Ectodermal cell (in vitro differentiated cells): Measurements from ENCODE around the gene ATP13A4.

Source experiments
- H3K27ac ChIP-seq: 2 replicates; pipeline ENCODE4 v1.7.0; 2013; ENCODE audit warnings: mild to moderate bottlenecking, low read depth, low read length; ENCODE audit not compliant: insufficient read depth, poor library complexity, severe bottlenecking
- H3K27me3 ChIP-seq: 2 replicates; pipeline ENCODE4 v1.7.0; 2013; ENCODE audit warnings: mild to moderate bottlenecking, low read length; ENCODE audit not compliant: insufficient read depth, control insufficient read depth, poor library complexity, severe bottlenecking
- H3K36me3 ChIP-seq: one replicate; pipeline ENCODE4 v1.7.0; 2013; ENCODE audit warnings: low read length; ENCODE audit not compliant: control insufficient read depth, insufficient read depth
- H3K4me1 ChIP-seq: one replicate; pipeline ENCODE4 v1.7.0; 2013; ENCODE audit warnings: low read length; ENCODE audit not compliant: control insufficient read depth, insufficient read depth
- H3K4me3 ChIP-seq: 2 replicates; pipeline ENCODE4 v1.7.0; 2013; ENCODE audit warnings: low read depth, low read length, control low read depth; ENCODE audit not compliant: insufficient read depth
- H3K9me3 ChIP-seq: 2 replicates; pipeline ENCODE4 v1.7.0; 2013; ENCODE audit warnings: mild to moderate bottlenecking, low read length, moderate library complexity; ENCODE audit not compliant: control insufficient read depth
- WGBS, 2 experiments: methylation state at CpG; one replicate each; pipeline ENCODE4 v1.1.7; 2013; ENCODE audit warnings: missing lambda C conversion rate in 2 of 2; 5-methylcytosine and 5-hydroxymethylcytosine counted together

Gene ATP13A4

DNA sequence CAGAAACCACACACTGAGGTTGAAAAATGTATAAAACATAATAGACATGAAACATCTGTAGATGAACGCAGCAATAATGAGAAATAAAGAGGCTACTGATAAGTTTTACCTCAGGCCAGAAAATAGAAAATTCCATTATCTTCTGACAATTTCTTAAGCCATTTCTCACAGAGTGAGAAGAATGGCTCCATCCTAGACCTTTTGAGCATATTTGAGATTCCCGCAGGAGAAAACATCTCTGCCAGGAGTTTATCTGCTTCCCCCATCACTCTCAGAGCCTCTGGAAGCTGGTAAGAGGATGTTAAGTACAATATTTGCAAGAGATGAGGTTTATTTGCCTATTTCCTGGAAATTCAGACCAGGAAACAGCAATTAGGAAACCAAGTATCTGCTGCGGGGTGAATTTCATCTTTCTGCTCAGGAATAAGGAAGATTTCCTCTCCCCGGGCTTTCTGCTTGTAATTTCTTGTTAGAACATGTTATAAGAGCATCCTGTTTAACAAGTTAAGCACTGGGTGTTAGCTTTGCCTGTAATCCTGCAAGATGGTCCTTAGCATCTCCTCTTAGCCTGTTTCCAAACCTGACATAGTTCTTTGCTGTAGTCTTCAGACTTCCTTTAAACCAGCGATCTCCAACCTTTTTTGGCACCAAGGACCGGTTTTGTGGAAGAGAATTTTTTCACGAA is 54.8 kb downstream of the ATP13A4 start:
- Histone ChIP-seq H3K9me3 (no peaks in the 10 kb centered on the region), H3K36me3 (no peaks in the 10 kb centered on the region), H3K27ac (no peak overlapping the region), H3K4me3 (no peak overlapping the region), H3K27me3 (no peaks in the 10 kb centered on the region), H3K4me1 (no peaks in the 10 kb centered on the region)
- 93 to 96% methylated on average over 7 of the region's 7 CpGs for WGBS, 2 experiments

DNA sequence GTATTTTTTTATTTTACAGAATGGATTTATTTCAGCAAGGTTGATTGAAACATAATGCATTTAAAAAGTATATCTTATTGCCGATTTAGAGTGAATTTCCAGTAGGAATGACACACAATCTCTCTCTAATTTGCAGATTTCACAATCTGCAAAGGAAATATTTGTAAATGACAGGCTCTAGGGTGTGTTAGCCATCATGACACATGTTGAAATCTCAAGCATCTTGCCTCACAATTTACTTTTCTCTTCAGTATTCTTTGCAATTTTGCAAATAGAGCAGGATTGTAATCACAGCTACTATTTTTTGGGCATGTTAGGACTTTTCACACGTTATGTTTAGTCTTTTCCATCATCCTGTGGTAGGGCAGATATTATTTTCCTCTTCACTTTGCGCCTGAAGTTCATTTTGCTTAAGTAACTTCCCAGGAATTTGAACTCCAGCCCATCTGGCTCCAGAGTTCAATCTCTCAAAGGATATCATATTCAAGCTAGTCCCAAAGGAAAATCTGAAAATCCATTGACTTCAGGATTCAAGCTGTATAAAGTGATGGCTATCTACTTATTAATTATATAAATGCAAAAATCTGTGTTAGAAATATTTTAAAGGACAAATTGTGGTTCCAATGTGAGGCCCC is 55.4 kb downstream of the ATP13A4 start:
- no peaks in the 10 kb centered on the region for H3K36me3 ChIP-seq
- WGBS, 2 experiments = 89 to 92% methylated on average over 3 of the region's 3 CpGs
- no peaks in the 10 kb centered on the region for H3K9me3 ChIP-seq
- no peak overlapping the region for H3K27ac ChIP-seq
- H3K4me3 ChIP-seq = no peak overlapping the region
- H3K4me1 ChIP-seq = no peaks in the 10 kb centered on the region
- no peaks in the 10 kb centered on the region for H3K27me3 ChIP-seq

DNA sequence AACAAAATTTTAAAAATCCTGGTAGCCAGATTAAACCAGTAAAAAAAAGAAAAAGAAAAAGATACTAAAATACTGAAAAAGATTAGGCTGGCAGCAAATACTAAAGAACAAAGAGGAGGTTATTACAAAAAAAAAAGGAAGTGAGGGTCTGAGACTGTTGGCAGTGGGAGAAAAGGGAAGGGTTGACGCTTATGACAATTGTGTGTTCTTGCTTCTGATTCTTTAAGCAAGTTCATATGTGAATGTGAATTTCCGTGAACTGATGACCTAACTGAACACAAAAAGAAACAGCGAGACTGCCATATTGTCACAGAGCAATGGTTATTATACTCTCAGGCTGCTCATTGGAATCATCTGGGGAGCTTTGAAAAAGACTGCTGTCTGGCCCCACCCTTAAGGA is 56.5 kb downstream of the ATP13A4 start:
- WGBS, 2 experiments = 93 to 95% methylated on average over 3 of the region's 3 CpGs
- Histone ChIP-seq H3K27me3 (no peaks in the 10 kb centered on the region), H3K9me3 (no peaks in the 10 kb centered on the region), H3K36me3 (no peaks in the 10 kb centered on the region), H3K4me3 (no peak overlapping the region), H3K4me1 (no peaks in the 10 kb centered on the region), H3K27ac (no peak overlapping the region)

DNA sequence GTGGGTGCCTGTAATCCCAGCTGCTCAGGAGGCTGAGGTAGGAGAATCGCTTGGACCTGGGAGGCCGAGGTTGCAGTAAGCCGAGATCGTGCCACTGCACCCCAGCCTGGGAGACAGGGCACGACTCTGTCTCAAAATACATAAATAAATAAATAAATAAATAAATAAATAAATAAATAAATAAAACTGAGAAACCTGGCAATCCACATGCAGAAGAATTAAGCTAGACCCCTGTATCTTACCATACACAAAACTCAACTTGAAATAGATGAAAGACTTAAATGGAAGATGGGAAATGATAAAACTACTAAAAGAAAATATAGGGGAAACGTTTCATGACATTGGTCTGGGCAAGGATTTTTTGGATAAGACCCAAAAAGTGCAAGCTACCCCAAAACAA is 58.0 kb downstream of the ATP13A4 start:
- Histone ChIP-seq H3K4me3 (no peak overlapping the region), H3K27ac (no peak overlapping the region)
- 94 to 100% methylated on average over 2 to 3 of the region's 6 CpGs for WGBS, 2 experiments

DNA sequence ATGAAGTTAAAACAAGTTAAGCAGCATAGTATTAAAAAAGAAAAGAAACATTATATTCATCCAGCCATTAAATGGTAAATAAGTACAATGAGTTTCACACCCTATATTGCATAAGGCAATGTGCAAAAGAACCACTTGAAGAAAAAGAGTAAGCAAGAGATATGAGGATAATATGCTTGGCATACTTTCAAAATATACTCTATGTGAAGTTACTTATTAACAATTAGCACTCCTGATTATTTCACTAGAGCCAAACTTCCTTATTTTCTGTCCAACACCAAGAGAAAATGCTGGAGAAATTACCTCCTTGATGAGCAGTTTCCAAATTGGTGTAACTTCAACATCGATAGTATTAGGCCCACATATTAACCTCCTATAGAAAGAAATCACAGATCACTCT is 63.7 kb downstream of the ATP13A4 start:
- 87 to 100% methylated on average over 1 of the region's 1 CpG for WGBS, 2 experiments
- Histone ChIP-seq H3K36me3 (no peaks in the 10 kb centered on the region), H3K4me3 (no peak overlapping the region), H3K9me3 (no peaks in the 10 kb centered on the region), H3K27me3 (no peaks in the 10 kb centered on the region), H3K27ac (no peak overlapping the region), H3K4me1 (no peaks in the 10 kb centered on the region)

More for the DNA sequence above, 58.0 kb downstream of the ATP13A4 start:
- Histone ChIP-seq H3K4me1 (no peaks in the 10 kb centered on the region), H3K27me3 (no peaks in the 10 kb centered on the region), H3K36me3 (no peaks in the 10 kb centered on the region), H3K9me3 (no peaks in the 10 kb centered on the region)

DNA sequence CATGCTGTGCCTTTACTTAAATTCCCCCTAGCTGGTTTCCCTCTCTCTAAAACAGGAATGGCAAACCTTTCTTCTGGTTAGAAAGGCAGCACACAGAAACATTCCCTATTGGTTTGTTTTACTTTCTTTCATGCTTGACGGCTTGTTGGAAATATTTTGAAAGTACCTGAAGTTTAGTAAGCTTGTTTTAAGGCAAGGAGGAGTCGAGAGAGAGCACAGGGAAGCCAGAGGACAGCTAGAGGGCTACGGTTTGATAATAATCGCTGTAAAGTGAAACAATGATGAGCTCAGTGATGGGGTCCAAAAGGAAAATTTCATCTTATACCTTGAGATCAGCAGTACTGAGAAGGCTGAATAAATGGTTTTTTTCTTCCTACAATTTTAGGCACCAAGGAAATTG is 64.1 kb downstream of the ATP13A4 start:
- H3K27me3 ChIP-seq = no peaks in the 10 kb centered on the region
- H3K36me3 ChIP-seq = no peaks in the 10 kb centered on the region
- no peaks in the 10 kb centered on the region for H3K4me1 ChIP-seq
- H3K9me3 ChIP-seq = no peaks in the 10 kb centered on the region
- WGBS, 2 experiments = 89 to 96% methylated on average over 4 of the region's 4 CpGs
- no peak overlapping the region for H3K4me3 ChIP-seq
- H3K27ac ChIP-seq = no peak overlapping the region

DNA sequence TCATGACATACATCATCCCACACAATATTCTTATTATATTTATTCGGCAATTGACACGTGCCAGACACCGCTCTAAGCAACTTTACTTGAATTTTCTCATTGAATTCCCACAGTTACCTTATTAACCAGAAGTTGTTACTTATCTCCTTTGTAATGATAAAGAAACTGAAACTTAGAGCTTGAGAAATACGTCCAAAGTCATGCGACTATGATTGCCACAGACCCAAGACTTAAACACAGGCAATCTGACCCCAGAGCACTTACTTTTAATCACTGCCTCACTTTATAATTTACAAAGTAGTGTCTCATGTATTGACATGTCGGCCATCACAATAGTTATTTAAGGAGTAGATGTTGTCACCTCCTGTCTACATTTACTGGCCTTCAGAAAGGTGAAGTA is 64.7 kb downstream of the ATP13A4 start:
- no peaks in the 10 kb centered on the region for H3K4me1 ChIP-seq
- 83 to 89% methylated on average over 5 to 6 of the region's 6 CpGs for WGBS, 2 experiments
- H3K27ac ChIP-seq = no peak overlapping the region
- H3K4me3 ChIP-seq = no peak overlapping the region
- no peaks in the 10 kb centered on the region for H3K9me3 ChIP-seq
- H3K36me3 ChIP-seq = no peaks in the 10 kb centered on the region
- H3K27me3 ChIP-seq = no peaks in the 10 kb centered on the region

DNA sequence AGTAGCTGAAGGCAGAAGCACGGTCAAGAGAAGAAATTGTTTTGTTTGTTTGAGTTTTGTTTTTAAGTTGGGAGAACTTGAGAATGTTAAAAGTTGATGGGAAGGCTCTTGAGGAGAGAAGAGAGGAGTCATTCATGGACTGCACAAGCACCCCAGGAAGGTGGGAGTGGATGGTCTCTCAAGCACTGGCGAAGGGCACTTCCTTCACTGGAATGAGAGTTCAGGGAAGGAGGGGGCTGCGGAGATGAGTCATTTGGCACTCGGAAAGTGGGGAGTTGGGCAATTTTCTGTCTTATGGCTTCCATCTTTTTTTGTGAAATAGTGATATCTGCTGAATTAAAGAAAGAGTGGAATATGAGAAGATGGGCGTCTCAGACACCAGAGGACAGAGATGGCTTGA is 66.0 kb downstream of the ATP13A4 start:
- Histone ChIP-seq H3K9me3 (no peaks in the 10 kb centered on the region), H3K27me3 (no peaks in the 10 kb centered on the region), H3K4me3 (no peak overlapping the region), H3K4me1 (no peaks in the 10 kb centered on the region), H3K27ac (no peak overlapping the region), H3K36me3 (no peaks in the 10 kb centered on the region)
- WGBS, 2 experiments = 92 to 94% methylated on average over 5 of the region's 5 CpGs

DNA sequence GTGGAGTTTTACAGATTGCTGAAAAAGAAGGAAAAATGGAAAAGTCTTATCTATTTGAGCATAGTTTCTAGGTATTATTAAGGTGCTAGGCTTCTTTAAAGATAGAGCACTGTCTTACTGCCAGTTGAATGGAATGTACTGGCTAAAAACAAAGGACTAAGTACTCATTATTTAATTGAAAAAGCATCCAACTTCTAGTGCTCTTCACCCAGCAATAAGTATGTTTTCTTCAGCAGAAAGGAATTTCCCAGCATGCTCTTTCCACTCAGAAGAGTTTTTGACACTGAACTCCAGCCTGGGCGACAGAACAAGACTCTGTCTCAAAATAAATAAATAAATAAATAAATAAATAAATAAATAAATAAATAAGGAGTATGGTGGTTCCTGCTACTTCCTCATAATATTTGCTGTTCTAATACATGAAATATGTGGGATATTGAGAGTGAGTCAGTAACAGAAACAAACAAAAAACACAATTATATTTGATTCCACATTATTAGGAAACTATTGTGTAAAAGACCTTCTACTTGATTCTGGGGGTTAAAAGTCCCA is 70.6 kb downstream of the ATP13A4 start:
- WGBS, 2 experiments = no CpG with 5 or more reads among the region's 1 CpG
- H3K36me3 ChIP-seq = no peaks in the 10 kb centered on the region
- H3K27me3 ChIP-seq = no peaks in the 10 kb centered on the region
- H3K27ac ChIP-seq = no peak overlapping the region
- no peaks in the 10 kb centered on the region for H3K9me3 ChIP-seq
- H3K4me1 ChIP-seq = no peaks in the 10 kb centered on the region
- H3K4me3 ChIP-seq = no peak overlapping the region

DNA sequence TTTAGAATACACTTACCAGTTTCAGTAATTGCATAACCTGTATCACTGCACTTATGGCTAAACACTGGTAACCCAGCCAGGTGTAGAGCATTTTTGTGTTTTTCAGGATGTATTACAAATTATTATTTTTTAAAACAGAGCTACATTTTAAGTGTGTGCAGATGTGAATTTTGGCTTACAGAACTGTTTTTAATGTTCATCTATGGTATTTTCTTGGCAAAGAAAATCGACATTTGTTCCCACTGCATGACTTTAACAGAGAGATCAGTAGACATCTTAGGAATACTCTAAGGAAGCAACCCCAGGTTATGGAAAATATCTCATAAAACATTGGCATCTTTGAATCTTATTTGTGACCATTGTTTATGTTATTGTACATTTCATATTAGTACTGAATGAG is 73.3 kb downstream of the ATP13A4 start:
- WGBS, 2 experiments = 0% methylated on average over 1 of the region's 1 CpG
- H3K27me3 ChIP-seq = no peaks in the 10 kb centered on the region
- H3K4me1 ChIP-seq = no peaks in the 10 kb centered on the region
- H3K9me3 ChIP-seq = no peaks in the 10 kb centered on the region
- no peak overlapping the region for H3K4me3 ChIP-seq
- H3K36me3 ChIP-seq = no peaks in the 10 kb centered on the region
- no peak overlapping the region for H3K27ac ChIP-seq
